Midbrain (tissue), 1 donor: ENCODE results near the gene SERPINI1.

Experiments
- DNase-seq: peaks from one replicate; lab custom pipeline; 2025; lab: John Stamatoyannopoulos, UW

The SERPINI1 gene

DNA sequence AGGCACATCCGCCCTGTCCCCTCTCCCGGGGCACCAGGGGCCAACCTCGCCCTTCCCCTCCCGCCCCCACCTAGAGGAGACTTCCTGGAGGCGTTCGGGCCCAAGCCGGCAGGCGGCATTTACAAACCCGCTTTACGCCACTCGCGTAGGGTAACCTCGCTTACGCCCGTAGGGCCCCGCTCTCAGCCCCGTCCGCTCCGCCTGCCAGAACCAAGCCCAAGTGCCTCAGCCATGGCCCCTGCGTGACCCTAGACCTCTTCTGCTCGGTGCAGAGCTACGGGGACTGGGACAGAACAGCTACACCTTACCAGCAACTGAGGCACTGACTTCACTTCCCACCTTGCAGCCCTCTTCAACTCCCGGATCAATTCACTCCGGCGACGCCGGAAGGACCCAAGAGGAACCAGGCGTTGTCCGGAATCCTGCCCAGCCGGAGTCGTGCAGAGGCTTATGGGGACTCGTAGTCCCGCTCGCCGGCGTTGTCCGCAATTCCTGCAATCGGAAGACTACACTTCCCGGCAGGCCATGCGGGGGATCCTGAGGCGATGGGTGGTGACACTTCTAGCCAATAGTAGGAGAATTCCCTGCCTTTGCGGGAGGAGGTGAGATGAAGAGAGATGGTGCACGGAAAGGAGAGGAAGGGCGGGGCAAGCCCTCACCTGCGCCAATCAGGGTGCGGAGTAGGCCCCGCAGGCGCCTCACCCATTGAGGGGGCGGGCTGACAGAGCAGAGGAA, 856 bp upstream of the SERPINI1 start, which contains the start of gene PDCD10:
PDCD10 (minus strand) TSS at position 395 of the 735 bp plus-strand sequence. CDS start 14,735 bp downstream, outside the sequence.
- DNase-seq = peak; percentile 99

DNA sequence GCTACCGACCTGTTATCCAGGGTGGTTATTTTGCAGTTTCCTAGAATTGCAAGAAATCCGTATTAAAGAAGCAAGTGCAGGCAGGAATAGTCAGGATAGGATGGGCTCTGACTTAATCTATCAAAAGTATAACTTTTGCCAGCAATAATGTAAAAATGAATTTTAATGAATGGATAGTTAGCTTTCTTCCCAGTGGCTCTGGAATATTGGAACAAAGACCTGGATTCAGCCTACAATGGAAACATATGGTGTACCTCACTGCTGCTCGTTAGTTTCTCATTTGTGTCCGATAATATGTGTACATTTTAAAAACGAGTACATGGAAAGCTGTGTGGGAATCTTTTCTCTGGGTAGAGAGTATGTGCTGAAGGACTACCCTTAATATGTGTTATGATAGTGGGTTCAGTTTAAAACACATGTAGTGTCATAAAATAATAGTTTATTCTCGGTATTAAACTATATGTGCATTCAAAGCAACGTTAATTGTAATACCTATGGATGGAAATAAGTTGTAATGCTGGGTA, 805 bp downstream of the SERPINI1 start:
- DNase-seq = peak; percentile 26

DNA sequence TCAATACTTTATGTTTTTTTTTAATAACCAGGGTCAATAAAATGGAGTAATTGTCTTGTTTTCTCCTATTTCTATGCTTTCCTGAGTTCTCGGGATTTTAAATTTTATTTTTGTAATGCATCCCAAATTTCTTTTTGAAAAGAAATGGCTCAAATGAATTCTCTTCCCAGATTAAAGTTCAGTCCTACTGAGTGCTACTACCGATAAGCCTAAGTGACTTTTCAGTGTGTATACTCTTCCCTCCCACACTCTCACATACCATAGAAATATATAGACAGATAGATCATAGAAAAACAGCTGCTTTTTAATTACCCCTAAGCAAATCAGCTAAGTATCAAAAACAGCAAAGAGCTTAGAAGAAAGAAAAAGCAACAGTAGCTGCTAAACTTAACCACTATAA, 1.5 kb downstream of the SERPINI1 start:
- DNase-seq = no peak

DNA sequence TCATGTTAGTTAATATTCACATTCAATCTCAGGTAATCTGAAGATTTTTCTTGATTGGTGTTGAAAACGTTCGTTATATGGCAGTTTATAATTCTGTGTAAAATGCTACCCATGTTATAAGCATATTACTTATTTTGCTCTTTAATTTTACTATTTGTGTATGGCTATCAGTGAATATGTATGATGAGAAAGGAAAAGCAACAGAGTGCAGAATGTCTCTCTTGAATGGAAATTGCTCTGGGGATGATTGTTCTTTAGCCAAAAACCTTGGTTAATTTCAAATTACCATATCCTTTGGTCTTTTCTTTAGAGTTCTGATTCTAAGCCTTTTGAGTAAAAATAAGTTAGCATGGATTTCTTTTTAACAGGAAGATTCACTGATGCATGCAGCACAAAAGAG, 2.5 kb downstream of the SERPINI1 start:
- DNase-seq = no peak

DNA sequence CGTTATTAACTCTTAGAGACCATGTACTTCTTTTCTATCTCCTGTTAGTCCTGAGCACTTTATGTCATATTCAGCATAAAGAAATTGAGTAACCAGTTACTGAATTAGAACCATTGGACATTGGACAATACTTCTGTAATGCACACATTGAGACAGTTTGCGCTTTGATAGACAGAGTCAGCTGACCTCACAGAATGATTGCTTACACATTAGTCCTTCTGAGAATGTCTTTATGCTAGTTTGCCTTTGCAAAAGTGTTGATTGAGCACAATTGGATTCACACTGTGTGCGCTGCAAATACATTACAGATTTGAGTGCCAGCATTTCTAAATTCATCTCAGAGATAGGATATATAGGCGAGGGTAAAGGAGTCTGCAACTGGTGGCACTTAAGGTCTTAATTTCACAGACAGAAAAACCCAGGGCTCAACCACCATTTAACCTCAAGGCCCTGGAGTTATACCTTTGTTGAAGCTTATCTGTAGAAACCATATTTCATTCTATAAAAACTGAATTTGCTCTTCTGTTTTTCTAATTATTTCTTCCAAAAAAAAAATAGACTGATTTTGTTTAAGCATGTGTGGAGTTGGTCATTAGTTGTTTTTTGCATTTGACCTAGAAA, 3.8 kb downstream of the SERPINI1 start:
- DNase-seq = peak; percentile 17

DNA sequence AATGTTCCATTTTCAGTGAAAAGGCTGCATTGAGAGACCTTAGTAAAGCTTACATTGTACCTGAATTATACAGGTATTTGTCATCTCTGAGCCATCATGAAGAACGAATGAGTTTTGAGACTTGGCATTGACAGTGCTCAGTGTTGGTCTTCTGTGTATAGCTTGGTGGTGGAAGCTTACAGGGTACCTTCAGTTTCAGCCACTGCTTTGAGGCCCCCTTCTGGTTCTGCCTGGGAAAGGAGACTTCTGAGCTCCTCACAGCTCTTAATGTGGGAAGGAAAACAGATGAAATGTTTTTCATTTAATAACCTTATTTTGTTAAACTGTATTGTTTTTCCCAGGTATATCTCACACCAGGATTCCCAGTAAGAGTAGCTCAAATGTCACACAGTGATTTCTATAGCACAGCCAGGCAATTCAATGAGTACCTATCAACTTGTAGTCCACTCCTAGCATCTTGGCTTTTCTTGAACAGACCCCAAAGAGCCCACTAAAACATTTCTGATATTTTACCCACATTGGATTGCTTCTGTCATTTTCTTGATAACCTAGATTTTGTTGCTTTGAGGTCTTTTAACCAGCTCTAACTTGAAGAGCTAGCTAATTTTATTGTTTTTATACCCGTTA, 5.6 kb downstream of the SERPINI1 start:
- DNase-seq = peak; percentile 57

DNA sequence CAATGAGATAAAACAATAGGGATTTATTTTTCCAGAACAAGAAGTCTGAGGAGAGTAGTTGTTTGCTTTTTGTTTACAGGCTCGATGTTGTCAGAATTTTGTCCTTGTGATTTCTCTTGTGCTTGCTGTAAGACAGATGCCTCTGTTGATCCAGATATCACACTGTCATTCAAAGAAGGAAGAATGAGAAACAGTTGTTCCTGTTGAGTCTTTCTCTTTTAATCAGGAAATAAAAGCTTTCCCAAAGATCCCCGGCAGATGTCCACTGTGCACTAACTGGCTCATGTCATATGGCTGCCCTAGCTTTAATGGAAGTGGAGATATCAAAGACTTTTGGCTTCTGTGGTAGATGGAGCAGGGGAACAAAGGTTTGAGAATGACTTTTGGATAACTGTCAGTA, 6.8 kb downstream of the SERPINI1 start:
- DNase-seq = peak; percentile 43

DNA sequence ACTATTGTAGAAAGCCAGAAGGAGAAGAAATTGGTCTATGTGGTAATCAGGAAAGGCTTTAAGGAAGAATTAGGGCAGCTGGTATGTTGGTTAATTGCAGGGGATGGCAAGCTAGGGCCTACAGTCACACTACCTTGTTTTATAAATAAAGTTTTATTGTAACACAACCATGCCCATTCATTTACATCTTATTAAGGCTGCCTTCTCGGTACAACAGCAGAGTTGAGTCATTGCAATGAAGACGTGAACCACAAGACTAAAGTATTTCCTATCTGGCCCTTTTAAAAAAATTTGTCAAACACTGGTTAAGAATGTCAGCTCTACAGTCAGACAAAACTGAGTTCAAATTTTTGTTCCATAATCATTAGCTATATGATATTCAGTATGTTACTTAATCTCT, 8.3 kb downstream of the SERPINI1 start:
- DNase-seq = no peak

DNA sequence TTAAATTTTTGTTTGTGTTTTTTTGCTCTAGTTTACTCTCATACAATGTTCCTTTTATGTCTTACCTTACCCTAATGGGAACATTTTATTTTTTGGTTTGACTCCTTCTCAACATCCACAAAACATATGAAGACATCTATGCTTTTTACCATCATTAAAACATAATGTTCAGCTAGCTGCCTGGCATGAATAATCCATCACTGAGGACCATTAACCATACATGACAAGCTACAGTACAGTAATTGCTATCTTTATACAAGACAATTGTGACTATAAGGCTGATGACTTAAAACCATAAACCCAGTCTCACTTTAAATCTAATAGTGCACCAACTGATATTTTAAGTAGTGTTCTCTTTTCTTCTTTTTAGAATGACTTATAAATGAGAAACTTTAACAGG, 13.7 kb downstream of the SERPINI1 start:
- no peak for DNase-seq

DNA sequence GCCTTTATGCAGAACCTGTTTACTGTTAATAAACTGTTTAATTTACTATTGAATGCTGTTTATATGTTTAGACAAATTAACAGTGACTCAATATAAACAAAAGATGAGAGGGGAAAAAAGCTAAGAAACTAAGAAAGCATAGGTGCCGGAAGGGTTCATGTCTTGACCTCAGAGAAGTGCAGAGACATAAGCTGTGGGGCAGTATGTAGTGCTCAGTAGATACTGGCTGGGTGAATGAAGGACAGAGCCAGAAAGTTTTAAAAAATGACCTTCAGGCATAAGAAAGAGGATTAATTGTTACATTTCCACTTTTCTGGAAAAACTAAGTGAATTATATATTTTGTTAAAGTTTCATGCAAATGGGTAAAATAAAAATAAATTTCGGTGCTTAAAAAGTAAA, 14.2 kb downstream of the SERPINI1 start:
- DNase-seq = no peak

DNA sequence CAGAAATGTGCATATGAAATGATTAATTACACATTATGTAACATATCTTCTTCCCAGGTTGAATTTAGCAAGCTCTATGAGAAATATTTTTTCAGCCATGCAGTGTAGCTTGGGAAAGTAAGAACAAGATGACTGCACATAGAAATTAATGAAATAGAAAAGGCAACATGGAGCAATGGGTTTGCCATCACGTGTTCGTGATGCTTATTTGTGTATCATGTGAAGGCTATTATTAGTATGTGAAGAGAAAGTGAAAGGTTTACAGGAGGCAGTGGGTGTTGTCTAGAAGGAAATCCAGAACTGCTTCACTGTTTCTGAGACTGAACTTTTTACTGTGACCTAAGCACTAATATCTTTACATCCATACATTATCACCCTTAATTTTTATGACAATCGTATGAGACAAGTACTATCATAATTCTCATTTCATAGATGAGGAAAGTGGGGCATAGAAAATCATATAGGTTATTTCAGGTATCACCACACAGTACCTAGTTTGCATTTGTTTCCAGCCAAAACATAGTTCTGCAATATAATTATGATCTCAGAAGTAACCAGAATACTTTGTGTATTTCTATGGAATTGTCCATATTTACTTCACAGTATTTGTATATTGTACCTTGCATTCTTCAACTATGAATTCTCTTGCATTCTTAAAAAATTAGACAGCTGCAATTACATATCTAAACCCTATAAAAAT, 14.9 kb downstream of the SERPINI1 start:
- no peak for DNase-seq

DNA sequence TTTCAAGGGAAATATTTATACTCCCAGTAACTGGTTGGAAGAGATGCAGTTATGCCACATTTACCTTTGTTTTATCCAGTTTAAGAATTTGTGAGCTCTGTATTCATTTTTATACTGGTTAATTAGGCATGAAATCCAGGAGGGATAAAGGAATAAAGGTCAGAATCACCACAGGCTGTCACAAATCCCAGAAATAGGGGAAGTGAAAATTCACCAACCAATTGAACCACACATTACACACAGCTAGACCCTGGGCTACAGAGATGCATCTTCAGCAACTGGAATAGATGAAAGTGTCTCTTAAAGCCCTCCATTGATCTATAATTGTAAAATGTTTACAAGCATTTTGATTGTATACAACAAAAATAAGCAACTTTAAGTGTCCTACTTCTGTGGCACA, 18.5 kb downstream of the SERPINI1 start:
- DNase-seq = no peak

DNA sequence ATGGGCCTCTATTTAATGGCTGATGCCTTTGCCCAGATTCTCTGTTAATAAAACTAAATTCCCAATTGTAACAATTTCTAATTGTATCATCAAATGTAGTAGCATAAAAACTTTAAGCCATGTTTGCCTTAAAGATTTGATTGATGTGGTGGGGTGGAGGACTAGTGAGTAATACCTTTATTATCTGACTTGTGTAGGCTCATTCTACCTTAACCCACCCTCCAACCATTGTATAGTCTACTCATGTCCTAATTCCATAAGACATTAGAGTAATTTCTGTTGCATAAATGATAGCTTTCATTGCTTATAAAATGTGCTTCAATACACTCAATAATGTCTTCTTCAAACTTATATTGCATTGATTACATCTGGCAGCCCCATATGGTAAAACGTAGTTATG, 25.8 kb downstream of the SERPINI1 start:
- DNase-seq = no peak

DNA sequence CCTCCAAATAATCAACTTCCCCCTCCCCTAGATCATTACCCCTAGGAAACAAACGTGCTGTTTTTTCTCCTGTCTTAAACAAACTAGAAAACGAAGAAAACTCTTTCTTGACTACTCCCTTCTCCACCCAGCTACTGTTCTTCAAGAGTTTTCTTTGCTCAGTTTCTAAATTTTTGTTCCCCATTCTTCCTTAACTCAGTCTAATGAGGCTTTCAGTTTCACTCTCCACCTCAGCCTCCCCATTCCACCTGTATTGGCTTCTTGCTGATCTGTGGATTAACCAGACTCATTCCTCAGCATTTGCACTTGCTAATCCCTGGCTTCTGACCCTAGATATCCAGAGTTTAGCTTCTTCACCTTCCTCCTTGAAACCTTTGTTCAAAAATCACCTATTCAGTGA, 26.8 kb downstream of the SERPINI1 start:
- DNase-seq = no peak

DNA sequence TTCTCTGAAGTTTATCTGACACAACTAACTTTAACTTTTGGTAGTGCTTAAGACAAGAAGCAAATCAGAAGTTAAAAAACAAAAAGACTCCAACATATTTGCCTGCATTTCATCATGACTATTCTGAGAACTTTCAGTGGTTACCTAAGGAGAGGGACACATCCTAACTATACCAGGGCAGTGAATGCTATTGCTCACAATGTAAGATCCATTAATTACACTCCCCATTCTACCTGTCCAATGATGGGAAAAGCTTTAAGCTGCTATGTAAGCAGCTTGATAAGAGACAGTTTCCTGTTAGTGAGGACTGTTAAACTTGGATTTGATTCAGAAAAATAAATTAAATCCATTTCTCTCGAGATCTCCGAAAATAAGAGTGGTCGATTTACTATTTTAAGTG, 37.5 kb downstream of the SERPINI1 start:
- no peak for DNase-seq

DNA sequence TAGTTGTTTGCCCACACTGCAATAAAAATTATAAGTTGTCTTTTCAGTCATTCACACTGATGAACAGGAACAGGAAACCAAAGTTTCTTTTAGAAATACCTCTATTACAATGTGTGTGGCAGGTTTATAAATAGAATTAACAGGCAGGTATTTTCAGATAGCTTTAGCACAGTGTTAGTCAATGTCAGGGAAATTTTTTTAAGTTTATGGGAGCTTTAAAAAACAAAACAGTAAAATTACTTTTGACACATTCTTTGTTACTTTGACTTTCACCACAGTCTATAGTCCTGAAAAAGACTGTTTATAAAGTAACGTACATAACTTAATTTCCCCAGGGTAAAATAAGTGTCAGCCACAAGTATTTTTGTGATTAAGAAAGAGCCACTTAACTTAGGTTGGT, 38.1 kb downstream of the SERPINI1 start:
- no peak for DNase-seq

DNA sequence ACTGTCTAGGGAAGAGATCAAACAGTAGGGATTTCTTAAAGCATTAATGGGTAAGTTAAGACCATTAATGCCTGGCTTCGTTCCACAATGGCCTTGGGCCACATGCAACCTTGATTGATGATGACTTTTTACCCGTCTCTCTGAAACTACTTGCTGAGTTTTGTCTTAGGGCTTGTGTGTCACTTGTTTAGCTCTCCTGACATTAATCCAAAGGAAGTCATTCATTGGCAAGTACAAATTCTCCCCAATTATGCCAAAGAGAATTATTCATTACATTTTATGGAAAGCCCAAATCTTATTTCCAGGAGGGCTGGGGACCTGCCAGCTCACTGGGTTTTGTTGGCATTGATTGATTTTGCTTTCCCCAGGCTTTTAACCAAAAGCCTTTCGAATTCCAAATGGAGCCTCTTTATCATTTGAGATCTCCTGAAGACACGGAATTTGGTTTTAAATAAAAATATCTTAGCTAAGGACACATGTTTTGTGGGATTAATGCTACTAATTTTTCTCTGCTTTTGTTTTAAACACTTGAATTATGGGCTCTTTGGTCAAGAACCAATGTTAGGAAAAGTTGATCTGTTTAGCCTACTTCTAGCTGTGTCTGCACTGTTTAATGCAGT, 40.7 kb downstream of the SERPINI1 start:
- DNase-seq = no peak

DNA sequence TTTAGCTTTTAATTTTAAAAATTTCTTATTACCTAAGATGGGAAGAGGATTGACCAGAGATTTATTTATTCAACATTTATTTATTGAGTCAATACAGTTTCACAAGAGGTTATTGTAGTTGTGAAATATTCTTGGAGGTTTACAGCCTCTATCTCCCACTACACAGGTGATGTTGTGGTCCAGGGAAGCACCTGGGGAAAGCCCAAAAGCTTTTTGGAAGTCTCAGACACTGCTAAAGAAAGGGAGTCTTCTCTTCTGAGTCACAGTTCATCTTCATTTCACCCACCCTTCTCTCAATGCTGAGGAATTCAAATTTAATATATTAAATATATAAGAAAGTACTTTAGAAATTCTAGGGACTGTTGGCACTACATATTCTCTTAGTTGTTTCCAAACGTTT, 41.8 kb downstream of the SERPINI1 start:
- no peak for DNase-seq

DNA sequence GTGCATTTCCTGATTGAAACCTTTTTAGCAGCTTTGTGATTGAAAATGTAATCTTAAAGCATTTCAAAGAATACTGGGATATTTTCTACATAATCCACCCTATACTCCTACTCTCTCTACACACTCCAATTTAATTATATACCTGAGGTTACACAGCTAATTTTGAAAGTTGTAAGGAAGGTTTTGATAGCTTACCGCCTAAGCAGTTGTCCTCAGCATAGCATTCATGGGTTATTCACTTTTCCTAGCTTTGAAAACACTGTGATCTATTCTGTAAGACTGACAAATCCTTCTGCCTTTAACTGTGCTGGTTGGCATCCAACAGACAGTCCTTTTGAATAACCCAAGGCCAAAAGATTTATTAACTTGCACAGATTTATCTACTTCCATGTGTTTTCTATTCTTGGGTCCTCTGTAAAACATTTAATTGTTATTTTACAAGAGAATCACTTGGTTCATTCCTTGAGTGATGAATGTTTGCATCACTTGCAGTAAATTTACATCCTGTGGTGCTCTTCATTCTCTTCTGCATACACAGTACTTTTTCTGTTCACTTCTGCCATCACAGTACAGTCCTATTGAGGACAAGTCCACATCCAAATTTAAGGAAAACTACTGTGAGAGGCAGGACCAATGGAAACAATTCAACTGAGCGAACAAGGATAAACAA, 44.8 kb downstream of the SERPINI1 start:
- DNase-seq = no peak

DNA sequence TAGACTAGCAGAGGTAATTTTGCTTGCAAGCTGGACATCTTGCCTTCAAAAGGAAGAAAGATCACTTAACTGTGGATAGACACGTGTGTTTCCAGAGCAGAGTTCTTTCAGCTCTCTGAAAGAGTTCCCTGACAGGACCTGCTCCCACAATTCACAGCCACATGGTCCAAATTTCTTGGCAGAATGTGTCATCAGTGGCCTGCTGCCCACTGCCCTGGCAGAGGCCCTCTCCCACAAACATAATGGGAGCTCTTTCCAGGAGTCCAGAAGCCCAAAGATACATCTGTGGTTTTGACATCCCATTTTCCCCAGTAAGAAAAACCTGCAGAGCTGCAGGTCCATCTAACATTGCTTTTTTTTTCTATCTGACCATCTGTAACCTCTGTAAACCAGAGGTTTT, 48.3 kb downstream of the SERPINI1 start:
- peak; percentile 55 for DNase-seq

DNA sequence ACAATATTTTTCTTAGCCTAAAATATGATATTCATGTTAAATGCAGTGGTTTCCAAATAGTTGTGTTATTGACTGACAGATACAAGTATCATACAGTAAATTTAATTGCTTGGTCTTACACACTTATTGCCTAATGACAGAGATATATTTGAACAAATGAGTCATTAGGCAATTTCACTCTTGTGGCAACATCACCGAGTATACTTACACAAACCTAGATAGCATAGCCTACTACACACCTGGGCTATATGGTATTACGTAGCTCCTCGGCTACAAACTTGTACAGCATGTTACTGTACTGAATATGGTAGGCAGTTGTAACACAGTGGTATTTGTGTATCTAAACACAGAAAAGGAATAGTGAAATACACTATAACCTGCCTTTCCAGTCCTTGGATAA, 50.3 kb downstream of the SERPINI1 start:
- no peak for DNase-seq
